ENCODE results near the gene MAP3K15.

MAP3K15 gene

DNA sequence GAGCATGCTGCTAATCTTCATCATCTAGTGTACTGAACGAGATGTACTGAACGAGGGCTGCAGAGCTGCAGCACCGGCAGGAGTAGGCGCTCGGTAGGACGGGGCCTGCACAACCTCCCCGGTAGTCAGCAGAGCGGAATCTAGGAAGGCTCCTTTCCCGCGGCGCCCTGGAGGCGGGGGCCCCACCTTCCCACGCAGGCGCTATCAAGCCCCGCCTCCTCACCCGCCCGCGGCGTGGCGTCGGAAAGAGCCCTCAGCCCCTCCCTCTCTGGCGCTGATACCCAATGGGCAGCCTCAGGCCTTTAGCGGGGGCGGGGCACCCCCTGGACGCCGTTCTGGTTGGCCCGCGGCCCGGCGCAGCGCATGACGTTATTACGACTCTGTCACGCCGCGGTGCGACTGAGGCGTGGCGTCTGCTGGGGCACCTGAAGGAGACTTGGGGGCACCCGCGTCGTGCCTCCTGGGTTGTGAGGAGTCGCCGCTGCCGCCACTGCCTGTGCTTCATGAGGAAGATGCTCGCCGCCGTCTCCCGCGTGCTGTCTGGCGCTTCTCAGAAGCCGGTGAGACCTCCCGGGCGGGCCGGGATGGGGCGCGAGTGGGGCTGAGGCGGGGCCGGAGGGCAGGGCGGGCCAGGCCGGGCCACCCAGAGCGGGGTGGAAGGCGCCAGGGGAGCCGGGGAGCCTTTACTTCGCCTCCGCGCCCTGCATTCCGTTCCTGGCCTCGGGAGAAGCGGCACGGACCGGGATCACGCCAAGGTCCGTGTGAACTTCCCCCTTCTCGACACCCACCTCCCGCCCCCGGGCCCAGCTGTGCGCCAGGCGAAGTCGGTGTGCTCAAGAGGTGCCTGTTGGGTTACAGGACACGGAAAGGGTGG, 171.5 kb downstream of the MAP3K15 start, which contains the start of gene PDHA1:
Gene PDHA1, plus strand, starts transcription at position 393 of the 874 bp plus-strand sequence. Its CDS starts 111 bp downstream, at position 504.
- DNase-seq, result peak; percentile 93

GRCh38 chrX:19343085-19343534, 172.2 kb downstream of the MAP3K15 start:
- no peak for DNase-seq

DNA sequence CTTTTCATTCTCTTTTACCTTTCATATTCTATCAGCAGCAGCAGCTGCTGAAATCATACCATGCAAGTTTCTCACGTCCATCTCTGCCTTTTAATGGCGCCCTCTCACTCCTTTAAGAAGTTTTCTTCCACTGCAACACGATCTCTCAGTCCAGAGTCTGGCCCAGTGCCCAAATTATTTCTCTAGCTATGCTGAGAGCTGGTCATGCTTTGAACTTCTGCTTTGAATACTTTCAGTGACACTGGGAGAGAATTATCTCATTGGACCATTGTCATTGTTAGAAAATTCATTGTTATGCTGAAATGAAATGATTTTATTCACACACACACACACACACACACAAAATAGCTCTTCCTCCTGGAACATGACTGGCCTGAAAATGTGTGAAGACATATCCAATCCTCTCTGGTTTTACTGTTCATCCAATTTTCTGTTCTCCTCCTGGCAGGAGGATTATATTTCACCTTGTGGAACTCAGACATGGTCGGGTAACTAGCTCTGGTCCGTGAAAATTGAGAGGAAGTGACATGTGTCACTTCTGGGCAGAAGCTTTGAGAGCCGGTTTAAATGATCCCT, 172.9 kb downstream of the MAP3K15 start:
- no peak for DNase-seq

DNA sequence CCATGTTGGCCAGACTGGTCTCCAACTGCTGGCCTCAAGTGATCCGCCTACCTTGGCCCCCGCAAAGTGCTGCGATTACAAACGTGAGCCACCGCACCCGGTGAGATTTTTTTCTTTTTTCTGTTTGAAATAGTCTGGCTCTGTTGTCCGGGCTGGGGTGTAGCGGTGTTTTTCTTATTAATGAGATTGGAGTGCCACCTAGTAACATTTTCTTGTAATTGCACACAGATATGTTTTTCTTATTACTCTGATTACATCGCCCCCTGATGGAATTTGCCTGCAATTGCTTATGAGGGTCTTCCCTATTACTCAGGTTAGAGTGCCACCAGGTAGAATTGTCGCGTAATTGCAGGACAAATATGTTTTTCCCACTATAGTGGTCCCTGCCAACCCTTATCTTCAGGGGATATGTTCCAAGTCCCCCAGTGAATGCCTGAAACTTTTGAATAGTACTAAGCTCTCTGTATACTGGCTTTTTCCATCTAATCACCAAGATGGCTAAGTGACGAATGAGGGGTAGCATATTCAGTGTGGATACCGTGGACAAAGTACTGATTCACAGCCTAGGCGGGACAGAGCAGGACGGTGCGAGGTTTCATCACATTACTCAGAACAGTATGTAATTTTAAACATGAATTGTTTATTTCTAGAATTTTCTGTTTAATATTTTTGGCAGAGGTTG, 180.2 kb downstream of the MAP3K15 start:
- DNase-seq, result peak; percentile 24

GRCh38 chrX:19332983-19333382, 182.3 kb downstream of the MAP3K15 start:
- DNase-seq, result no peak

- no peak for DNase-seq
Observed at GRCh38 chrX:19331831-19332230, 183.5 kb downstream of the MAP3K15 start.

GRCh38 chrX:19326567-19326966, 188.7 kb downstream of the MAP3K15 start:
- DNase-seq, result no peak
